Measurements from ENCODE around the gene CREB3L2.
A peak's percentile ranks its signal among the peaks of the same experiment; 100 is the strongest.

The CREB3L2 gene

DNA sequence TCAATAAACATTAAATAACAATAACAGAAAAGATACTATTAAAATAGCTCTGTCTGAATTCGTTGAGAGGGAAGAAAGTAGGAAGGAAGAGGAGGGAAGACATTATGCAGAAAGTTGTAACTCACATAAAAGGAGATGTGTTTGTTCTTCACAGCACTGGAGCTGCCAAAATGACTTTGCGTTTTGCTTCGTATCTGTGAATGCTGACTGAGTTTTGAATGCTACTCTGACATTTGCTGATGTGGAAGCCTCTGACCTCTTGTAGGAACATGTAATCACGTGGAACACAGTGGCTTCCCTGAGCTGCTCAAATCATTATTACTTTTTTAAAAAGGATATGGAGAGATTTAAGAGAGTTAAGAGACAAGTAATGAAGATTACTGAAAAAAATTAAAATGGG is 139.5 kb downstream of the CREB3L2 start:
- H3K27me3 ChIP-seq = no peaks in the 10 kb centered on the region
- H3K4me3 ChIP-seq = no peak overlapping the region
- no peak overlapping the region for H3K4me2 ChIP-seq
- peaks cover 21% of the 10 kb centered on the region for H3K9me3 ChIP-seq
- H3K36me3 ChIP-seq = peaks cover 10% of the 10 kb centered on the region
- H3K4me1 ChIP-seq = no peaks in the 10 kb centered on the region
- no peak overlapping the region for H3K9ac ChIP-seq
- no peaks in the 10 kb centered on the region for H4K20me1 ChIP-seq
- H3K27ac ChIP-seq = no peak overlapping the region
- TF ChIP-seq Cebpa-rat (IDR thresholded peaks at IDR 0.05) = no peak

DNA sequence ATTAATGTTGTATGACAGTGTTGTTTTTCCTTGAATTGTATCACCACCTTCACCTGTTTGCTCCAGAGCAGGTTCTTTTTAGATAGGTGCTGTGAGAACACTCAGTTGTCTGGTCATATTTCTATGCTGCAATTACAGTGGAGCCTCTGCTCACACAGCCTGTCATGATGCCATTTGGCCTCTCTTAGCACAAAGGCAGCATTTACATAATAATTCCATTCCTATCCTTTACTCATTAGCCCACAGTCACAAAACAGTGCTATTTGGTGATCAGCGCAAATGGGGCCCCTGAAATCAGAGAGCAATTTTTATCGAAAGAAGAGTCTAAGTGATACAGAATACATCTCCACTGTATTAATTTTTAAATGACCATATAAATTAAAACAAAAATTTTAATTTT is 141.3 kb downstream of the CREB3L2 start:
- no peak overlapping the region for H3K27ac ChIP-seq
- no peak for TF ChIP-seq Cebpa-rat (IDR thresholded peaks at IDR 0.05)
- no peak overlapping the region for H3K4me3 ChIP-seq

DNA sequence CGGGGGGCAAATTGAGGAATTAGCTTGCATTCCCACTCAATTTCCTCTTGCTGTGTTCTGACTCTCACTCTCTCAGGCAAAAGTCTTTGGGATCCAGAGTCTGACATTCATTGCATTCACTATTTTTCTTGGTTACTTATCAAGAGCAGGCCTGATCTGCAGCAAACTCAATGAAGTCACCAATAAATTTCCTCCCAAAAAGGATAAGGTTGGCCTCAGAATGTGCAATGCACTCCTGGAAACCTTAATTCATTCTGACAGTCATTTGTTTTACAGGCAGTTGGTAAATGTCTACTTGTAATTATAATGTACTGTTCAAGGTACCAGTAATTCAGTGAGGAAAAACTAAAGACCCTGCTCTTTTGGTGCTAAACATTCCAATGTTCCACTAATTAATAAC is 148.8 kb downstream of the CREB3L2 start:
- Histone ChIP-seq H3K4me2 (no peak overlapping the region), H3K4me1 (peaks cover 3% of the 10 kb centered on the region), H3K27ac (no peak overlapping the region), H3K9ac (no peak overlapping the region), H3K36me3 (no peaks in the 10 kb centered on the region), H3K27me3 (peaks cover 3% of the 10 kb centered on the region), H3K4me3 (no peak overlapping the region), H3K9me3 (no peaks in the 10 kb centered on the region), H4K20me1 (no peaks in the 10 kb centered on the region)
- TF ChIP-seq Cebpa-rat (IDR thresholded peaks at IDR 0.05) = no peak

More for the DNA sequence above, 141.3 kb downstream of the CREB3L2 start:
- Histone ChIP-seq H3K4me2 (no peak overlapping the region), H3K36me3 (no peaks in the 10 kb centered on the region), H3K27me3 (no peaks in the 10 kb centered on the region), H4K20me1 (no peaks in the 10 kb centered on the region), H3K9me3 (peaks cover 8% of the 10 kb centered on the region), H3K9ac (no peak overlapping the region), H3K4me1 (no peaks in the 10 kb centered on the region)

DNA sequence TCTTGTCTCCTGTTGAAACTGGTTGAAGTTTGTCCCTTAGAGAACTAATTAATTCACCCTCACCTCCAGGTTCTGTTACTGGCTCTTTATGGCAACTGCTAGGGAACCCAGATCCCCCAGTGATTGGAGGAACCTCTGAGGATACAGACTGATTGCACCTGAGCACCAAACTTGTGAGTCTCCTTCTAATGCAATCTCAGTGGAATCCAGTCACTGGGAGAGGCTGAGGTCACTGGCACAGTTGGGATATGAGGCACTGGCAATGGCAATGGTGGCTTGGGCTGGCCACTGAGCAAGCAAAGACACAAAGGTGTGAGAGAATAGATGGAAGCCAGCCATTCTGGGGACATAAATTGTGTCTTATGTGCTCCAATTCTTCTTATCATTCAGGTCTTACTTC is 149.8 kb downstream of the CREB3L2 start:
- no peaks in the 10 kb centered on the region for H4K20me1 ChIP-seq
- H3K27ac ChIP-seq = no peak overlapping the region
- H3K4me2 ChIP-seq = no peak overlapping the region
- no peak for TF ChIP-seq Cebpa-rat (IDR thresholded peaks at IDR 0.05)
- no peak overlapping the region for H3K4me3 ChIP-seq
- H3K36me3 ChIP-seq = no peaks in the 10 kb centered on the region
- H3K9me3 ChIP-seq = no peaks in the 10 kb centered on the region
- H3K9ac ChIP-seq = no peak overlapping the region
- H3K4me1 ChIP-seq = peaks cover 13% of the 10 kb centered on the region
- H3K27me3 ChIP-seq = peaks cover 12% of the 10 kb centered on the region

DNA sequence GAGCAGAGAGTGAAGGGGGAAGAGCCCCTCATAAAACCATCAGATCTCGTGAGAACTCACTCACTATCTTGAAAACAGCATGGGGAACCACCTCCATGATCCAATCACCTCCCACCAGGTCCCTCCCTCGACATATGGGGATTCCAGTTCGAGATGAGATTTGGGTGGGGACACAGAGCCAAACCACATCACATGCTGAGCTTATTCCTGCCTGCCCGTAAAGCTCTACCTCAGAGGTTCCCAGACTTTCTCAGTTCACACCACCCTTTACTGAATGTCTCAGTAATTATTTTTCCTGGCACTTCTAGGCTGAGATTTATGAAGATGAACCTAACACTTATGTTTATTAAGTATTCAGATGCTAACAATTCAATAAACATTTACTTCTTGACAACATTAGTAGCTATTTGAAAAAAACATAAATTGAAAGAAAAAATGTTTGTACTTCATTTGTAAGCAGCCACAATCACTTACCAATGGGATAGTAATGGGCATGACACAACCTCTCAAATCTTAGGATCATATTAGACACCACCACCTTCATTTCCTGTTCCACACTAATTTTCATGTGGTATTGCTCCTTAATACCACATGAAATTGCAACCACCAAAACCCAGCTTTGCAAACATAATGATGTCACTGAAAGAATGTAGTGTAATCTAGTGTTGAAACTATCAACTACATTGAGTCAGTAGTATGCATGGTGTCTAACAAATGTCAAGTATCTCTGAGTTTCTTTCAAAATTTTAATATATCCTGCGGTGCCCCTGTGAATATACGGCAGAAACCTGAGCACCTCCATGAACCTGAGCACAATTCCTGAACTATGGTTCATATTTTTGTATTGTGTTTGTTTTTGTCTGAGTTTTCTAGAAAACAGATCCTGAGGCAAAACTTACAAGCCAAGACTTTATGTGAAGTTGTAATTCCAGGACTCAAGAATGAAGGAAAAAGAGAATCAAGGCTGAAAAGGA is 150.6 kb downstream of the CREB3L2 start:
- H3K9me3 ChIP-seq = no peaks in the 10 kb centered on the region
- TF ChIP-seq Cebpa-rat (IDR thresholded peaks at IDR 0.05) = no peak
- H4K20me1 ChIP-seq = no peaks in the 10 kb centered on the region
- peaks cover 21% of the 10 kb centered on the region for H3K27me3 ChIP-seq
- H3K4me3 ChIP-seq = no peak overlapping the region
- no peak overlapping the region for H3K4me2 ChIP-seq
- peaks cover 18% of the 10 kb centered on the region for H3K4me1 ChIP-seq
- no peaks in the 10 kb centered on the region for H3K36me3 ChIP-seq
- H3K27ac ChIP-seq = no peak overlapping the region
- no peak overlapping the region for H3K9ac ChIP-seq

DNA sequence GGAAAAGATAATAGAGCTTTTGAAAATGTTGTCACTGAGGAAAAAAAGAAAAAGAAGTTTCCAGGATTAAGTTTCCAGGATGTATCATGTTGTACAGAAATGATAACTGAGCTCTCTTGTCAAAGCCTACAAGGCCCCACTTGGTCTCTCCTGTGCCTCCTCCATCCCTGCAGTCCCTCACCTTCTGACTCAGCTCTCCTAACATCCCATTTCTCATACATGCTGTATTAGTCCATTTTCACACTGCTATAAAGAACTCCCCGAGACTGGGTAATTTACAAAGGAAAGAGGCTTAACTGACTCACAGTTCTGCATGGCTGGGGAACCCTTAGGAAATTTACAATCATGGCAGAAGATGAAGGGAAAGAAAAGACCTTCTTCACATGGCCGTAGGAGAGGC is 151.3 kb downstream of the CREB3L2 start:
- Histone ChIP-seq H3K9me3 (no peaks in the 10 kb centered on the region), H3K4me1 (peaks cover 23% of the 10 kb centered on the region), H3K36me3 (no peaks in the 10 kb centered on the region), H4K20me1 (no peaks in the 10 kb centered on the region), H3K27me3 (peaks cover 28% of the 10 kb centered on the region), H3K9ac (no peak overlapping the region), H3K27ac (no peak overlapping the region), H3K4me3 (no peak overlapping the region), H3K4me2 (no peak overlapping the region)
- TF ChIP-seq Cebpa-rat (IDR thresholded peaks at IDR 0.05) = no peak

DNA sequence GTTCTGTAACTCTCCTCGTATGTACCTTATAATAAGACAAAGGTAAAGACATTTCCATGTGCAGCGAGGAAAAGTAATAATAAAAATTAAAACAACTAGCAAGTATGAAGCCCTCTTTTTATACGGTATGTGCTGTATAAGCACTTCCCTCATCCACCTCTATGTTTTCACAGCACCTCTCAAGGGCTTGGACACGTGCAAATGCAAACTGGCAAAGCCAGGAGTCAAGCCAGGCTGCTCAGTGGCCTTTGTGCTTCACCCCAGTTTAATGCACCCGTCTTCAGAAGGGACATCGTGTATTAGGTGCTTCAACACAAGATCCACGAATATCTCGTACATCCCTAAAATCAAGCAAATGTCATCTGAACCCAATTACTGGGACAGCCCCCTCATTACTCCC is 153.8 kb downstream of the CREB3L2 start:
- Histone ChIP-seq H3K27ac (no peak overlapping the region), H3K9ac (no peak overlapping the region), H3K4me1 (peaks cover 29% of the 10 kb centered on the region), H3K27me3 (peaks cover 40% of the 10 kb centered on the region), H4K20me1 (no peaks in the 10 kb centered on the region), H3K36me3 (no peaks in the 10 kb centered on the region), H3K4me2 (peak overlapping the region; percentile 98), H3K9me3 (no peaks in the 10 kb centered on the region), H3K4me3 (no peak overlapping the region)
- no peak for TF ChIP-seq Cebpa-rat (IDR thresholded peaks at IDR 0.05)

DNA sequence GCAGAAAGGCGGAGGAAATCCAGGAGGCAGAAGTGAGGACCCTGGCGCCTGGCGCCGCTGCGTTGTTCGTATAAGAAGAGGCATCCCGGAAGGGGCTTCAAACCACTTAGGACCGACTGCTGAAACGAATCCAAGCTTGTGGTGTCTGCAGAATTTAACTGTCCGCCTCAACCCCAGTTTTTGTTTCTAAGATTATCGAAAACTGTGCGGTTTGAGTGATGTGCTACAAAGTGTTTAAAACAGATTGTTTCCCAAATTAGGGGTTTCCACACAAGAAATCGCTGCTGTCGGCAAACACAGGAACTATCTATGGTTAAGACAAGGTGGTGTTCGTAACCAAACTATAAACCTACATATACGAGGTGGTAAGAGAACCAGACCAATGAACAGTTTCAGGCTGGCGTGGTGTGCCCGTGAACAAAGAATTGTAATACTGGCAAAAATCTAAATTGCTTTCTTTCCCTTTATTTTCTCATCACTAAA is 154.3 kb downstream of the CREB3L2 start:
- H3K4me2 ChIP-seq = peak overlapping the region; percentile 98
- peak overlapping the region; percentile 69 for H3K4me3 ChIP-seq

DNA sequence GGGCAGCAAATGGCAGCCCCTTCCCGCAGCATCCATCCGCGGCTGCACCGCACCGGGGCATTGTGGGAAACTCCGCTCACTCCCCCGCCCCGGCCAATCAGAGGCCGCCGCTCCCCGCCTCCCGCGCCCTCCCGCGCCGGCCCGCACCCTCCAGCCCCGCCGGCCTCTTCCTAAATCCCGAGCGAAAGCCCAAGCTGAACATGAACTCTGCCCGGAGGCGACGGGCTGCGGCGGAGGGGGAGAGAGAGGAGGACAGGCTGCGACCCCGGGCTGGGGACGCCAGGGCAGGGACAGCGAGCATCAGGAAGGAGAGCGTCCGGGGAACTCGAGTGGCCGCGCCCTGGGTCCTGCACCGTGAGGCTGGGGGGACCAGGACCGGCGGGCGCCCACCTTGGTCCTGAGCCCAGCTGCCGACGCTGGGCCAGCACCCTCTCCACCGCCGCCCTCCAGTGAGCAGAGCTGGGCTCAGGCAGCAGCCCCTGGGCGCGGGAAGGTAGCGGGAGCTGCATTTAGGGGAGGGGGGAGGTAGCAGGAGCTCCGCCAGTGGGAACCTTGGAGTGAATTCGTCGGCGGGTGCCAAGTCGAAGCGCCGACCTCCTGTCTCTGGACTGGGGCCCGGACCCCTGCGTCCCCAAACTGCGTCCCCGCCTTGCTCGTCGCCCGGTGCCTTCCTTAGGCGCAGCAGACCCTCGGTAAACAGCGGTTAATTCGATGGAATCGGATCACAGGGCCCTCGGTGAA is 154.9 kb downstream of the CREB3L2 start, which contains the start of gene DGKI:
Gene DGKI (minus strand): TSS at position 148 of the 741 bp plus-strand sequence.
- H3K9ac ChIP-seq = peak within 1 kb of the TSS; percentile 58
- TF ChIP-seq Cebpa-rat (IDR thresholded peaks at IDR 0.05) = no peak
- H3K27ac ChIP-seq = no peak within 1 kb of the TSS
- H3K4me2 ChIP-seq = peak within 1 kb of the TSS; percentile 98
- H3K9me3 ChIP-seq = no peaks in the 10 kb centered on the region
- H4K20me1 ChIP-seq = no peaks in the 10 kb centered on the region
- peaks cover 40% of the 10 kb centered on the region for H3K27me3 ChIP-seq
- H3K4me1 ChIP-seq = peaks cover 29% of the 10 kb centered on the region
- H3K4me3 ChIP-seq = peak within 1 kb of the TSS; percentile 69
- H3K36me3 ChIP-seq = no peaks in the 10 kb centered on the region

More for the DNA sequence above, 154.3 kb downstream of the CREB3L2 start:
- peaks cover 40% of the 10 kb centered on the region for H3K27me3 ChIP-seq
- no peak overlapping the region for H3K27ac ChIP-seq
- H3K36me3 ChIP-seq = no peaks in the 10 kb centered on the region
- peaks cover 29% of the 10 kb centered on the region for H3K4me1 ChIP-seq
- H3K9me3 ChIP-seq = no peaks in the 10 kb centered on the region
- TF ChIP-seq Cebpa-rat (IDR thresholded peaks at IDR 0.05) = no peak
- no peaks in the 10 kb centered on the region for H4K20me1 ChIP-seq
- peak overlapping the region; percentile 58 for H3K9ac ChIP-seq

DNA sequence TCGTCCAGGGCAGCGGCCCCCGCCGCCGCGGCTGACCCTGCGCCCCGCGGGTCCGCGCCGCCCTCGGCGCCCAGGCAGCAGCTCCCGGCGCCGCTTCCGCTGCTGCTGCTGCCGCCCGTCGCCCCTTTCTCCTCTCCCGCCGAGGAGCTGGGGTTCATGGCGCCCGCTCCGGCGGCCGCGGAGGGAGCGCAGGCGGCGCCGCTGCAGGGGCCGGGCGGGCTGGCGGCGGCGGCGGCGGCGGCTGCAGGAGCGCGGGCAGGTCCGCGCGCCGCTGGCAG is 155.4 kb downstream of the CREB3L2 start:
- no peaks in the 10 kb centered on the region for H3K36me3 ChIP-seq
- H3K4me3 ChIP-seq = peak overlapping the region; percentile 69
- H3K4me1 ChIP-seq = peaks cover 29% of the 10 kb centered on the region
- peak overlapping the region; percentile 98 for H3K4me2 ChIP-seq
- H3K9ac ChIP-seq = no peak overlapping the region
- no peaks in the 10 kb centered on the region for H4K20me1 ChIP-seq
- H3K9me3 ChIP-seq = no peaks in the 10 kb centered on the region
- peaks cover 40% of the 10 kb centered on the region for H3K27me3 ChIP-seq
- no peak for TF ChIP-seq Cebpa-rat (IDR thresholded peaks at IDR 0.05)
- no peak overlapping the region for H3K27ac ChIP-seq
